ENCODE results near the gene NTRK1. TPM values are rescaled to one million over a fixed set of nuclear protein-coding genes. Genes with fewer than 3 reads are reported as not detected.

NTRK1 gene
- total and polyA plus RNA-seq, 2 donors (not counting 1 experiment from before 2014, with no cell fraction given), result not detected

- Histone ChIP-seq H3K27ac (ENCODE audit: insufficient read depth, low read length) (peak overlapping the region; percentile 95), H3K9me3 (ENCODE audit: control insufficient read depth, insufficient read depth, low read depth, low read length) (no peaks in the 10 kb centered on the region), H3K79me2 (ENCODE audit: control insufficient read depth, insufficient read depth, low read length) (peaks cover 66% of the 10 kb centered on the region), H2AFZ (ENCODE audit: low read length) (no peak overlapping the region), H3K4me3 (replicated peaks in 1 of 4; ENCODE audit: control extremely low read depth in 1 of 4, insufficient read depth in 1 of 4, low read depth in 3 of 4, low read length in 4 of 4) (peak overlapping the region in 2 of 4 experiments; percentile 14 to 30), H3K4me2 (ENCODE audit: extremely low read depth, insufficient read depth, low read length) (peak overlapping the region; percentile 80), H4K20me1 (ENCODE audit: control insufficient read depth, extremely low read depth, insufficient read depth, low read length) (no peaks in the 10 kb centered on the region), H3K27me3 (ENCODE audit: control insufficient read depth, insufficient read depth, low read length) (no peaks in the 10 kb centered on the region), H3K36me3 (ENCODE audit: control insufficient read depth, insufficient read depth, low read length) (peaks cover 4% of the 10 kb centered on the region), H3K4me1 (ENCODE audit: control insufficient read depth, extremely low read depth, insufficient read depth, low read length) (peaks cover 60% of the 10 kb centered on the region), H3K9ac (ENCODE audit: insufficient read depth, low read length) (peak overlapping the region; percentile 55)
- TF ChIP-seq EZH2 (IDR thresholded peaks at IDR 0.05; ENCODE audit: low read length, missing control alignments), result no peak
- no peak for TF ChIP-seq CTCF (conservative IDR thresholded peaks at IDR 0.05 in 1 of 2, IDR thresholded peaks at IDR 0.05 in 1 of 2; ENCODE audit: low read depth in 1 of 2, low read length in 2 of 2)
- peak; percentile 57 to 78 for DNase-seq (ENCODE audit: low read depth in 2 of 2)
These were observed 36.6 kb downstream of the NTRK1 start for GRCh38 chr1:156897078-156897825.

DNA sequence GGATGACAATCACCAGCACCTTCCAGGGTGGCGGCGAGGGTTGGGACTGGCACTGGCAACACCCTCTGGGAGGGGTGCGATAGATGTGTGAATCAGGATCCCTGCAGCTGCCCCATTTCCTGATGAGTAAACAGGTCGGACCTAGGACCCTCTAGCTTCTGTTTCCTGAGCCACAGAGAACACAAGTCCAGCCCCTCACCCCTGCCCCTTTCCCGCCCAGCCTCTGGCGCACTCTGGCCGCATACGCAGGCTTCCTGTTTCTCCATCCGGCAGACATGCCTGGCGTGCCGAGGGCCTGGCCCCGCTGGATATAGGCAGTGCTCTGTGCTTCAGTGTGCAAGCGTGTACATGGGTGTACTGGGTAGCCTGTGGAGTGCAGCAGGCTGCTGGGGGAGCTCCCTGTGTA lies 37.5 kb downstream of the NTRK1 start:
- Histone ChIP-seq H3K9me3 (ENCODE audit: control insufficient read depth, insufficient read depth, low read depth, low read length) (no peaks in the 10 kb centered on the region), H2AFZ (ENCODE audit: low read length) (no peak overlapping the region), H4K20me1 (ENCODE audit: control insufficient read depth, extremely low read depth, insufficient read depth, low read length) (no peaks in the 10 kb centered on the region), H3K27me3 (ENCODE audit: control insufficient read depth, insufficient read depth, low read length) (no peaks in the 10 kb centered on the region), H3K27ac (ENCODE audit: insufficient read depth, low read length) (peak overlapping the region; percentile 95), H3K9ac (ENCODE audit: insufficient read depth, low read length) (peak overlapping the region; percentile 52), H3K4me1 (ENCODE audit: control insufficient read depth, extremely low read depth, insufficient read depth, low read length) (peaks cover 67% of the 10 kb centered on the region), H3K4me3 (replicated peaks in 1 of 4; ENCODE audit: control extremely low read depth in 1 of 4, insufficient read depth in 1 of 4, low read depth in 3 of 4, low read length in 4 of 4) (peak overlapping the region in 1 of 4 experiments; percentile 14), H3K4me2 (ENCODE audit: extremely low read depth, insufficient read depth, low read length) (peak overlapping the region; percentile 39), H3K79me2 (ENCODE audit: control insufficient read depth, insufficient read depth, low read length) (peaks cover 74% of the 10 kb centered on the region), H3K36me3 (ENCODE audit: control insufficient read depth, insufficient read depth, low read length) (peaks cover 4% of the 10 kb centered on the region)
- no peak for TF ChIP-seq EZH2 (IDR thresholded peaks at IDR 0.05; ENCODE audit: low read length, missing control alignments)
- no peak for TF ChIP-seq CTCF (conservative IDR thresholded peaks at IDR 0.05 in 1 of 2, IDR thresholded peaks at IDR 0.05 in 1 of 2; ENCODE audit: low read depth in 1 of 2, low read length in 2 of 2)
- DNase-seq (ENCODE audit: low read depth in 2 of 2), result peak; percentile 68 to 79

DNA sequence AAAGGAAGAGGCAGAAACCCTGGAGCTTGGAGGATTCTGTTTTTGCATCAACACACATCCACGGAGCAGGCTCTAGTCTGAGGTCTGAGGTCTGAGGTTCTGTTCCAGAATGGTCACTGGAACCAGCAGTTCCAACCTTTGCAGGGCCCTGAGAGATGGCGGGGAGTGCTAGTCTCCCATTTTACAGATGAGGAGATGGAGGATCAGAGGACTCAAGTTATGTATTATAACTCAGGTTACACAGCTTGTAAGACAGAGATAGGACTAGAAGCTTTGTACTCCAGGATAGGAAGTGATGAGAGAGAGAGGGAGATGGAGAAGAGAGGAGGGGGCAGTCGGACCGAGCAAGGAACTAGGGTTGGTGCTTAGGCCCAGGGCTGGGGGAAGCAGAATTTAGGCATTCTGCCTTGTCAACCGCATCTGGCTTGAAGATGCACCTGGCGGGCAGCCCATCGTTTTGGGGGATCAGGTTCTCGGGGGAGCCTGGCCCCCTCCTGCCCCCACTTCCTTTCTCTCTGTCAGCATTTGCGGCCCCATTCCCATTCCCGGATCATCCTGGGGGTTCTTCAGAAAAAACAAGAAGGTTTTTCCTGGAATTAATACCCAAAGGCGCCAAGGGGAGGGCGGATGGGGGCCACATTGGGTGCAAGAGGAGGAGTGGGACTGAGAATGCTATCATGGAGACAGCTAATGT lies 38.5 kb downstream of the NTRK1 start:
- H3K79me2 ChIP-seq (ENCODE audit: control insufficient read depth, insufficient read depth, low read length), result peaks cover 75% of the 10 kb centered on the region
- H3K36me3 ChIP-seq (ENCODE audit: control insufficient read depth, insufficient read depth, low read length), result peaks cover 4% of the 10 kb centered on the region
- peak overlapping the region; percentile 95 for H3K27ac ChIP-seq (ENCODE audit: insufficient read depth, low read length)
- H3K4me3 ChIP-seq (replicated peaks in 1 of 4; ENCODE audit: control extremely low read depth in 1 of 4, insufficient read depth in 1 of 4, low read depth in 3 of 4, low read length in 4 of 4), result no peak overlapping the region
- no peaks in the 10 kb centered on the region for H3K27me3 ChIP-seq (ENCODE audit: control insufficient read depth, insufficient read depth, low read length)
- TF ChIP-seq EZH2 (IDR thresholded peaks at IDR 0.05; ENCODE audit: low read length, missing control alignments), result no peak
- TF ChIP-seq CTCF (conservative IDR thresholded peaks at IDR 0.05 in 1 of 2, IDR thresholded peaks at IDR 0.05 in 1 of 2; ENCODE audit: low read depth in 1 of 2, low read length in 2 of 2), result no peak
- H2AFZ ChIP-seq (ENCODE audit: low read length), result no peak overlapping the region
- no peaks in the 10 kb centered on the region for H3K9me3 ChIP-seq (ENCODE audit: control insufficient read depth, insufficient read depth, low read depth, low read length)
- DNase-seq (ENCODE audit: low read depth in 2 of 2), result no peak
- no peaks in the 10 kb centered on the region for H4K20me1 ChIP-seq (ENCODE audit: control insufficient read depth, extremely low read depth, insufficient read depth, low read length)
- H3K9ac ChIP-seq (ENCODE audit: insufficient read depth, low read length), result peak overlapping the region; percentile 50
- no peak overlapping the region for H3K4me2 ChIP-seq (ENCODE audit: extremely low read depth, insufficient read depth, low read length)
- H3K4me1 ChIP-seq (ENCODE audit: control insufficient read depth, extremely low read depth, insufficient read depth, low read length), result peaks cover 73% of the 10 kb centered on the region
